Measurements from ENCODE around the gene ATP13A3.
A peak's percentile ranks its signal among the peaks of the same experiment; 100 is the strongest.
"Not testable (repeated sequence)": the region's sequence is repeated elsewhere in the genome, so short reads cannot be mapped to it uniquely, and the experiment has no call there.

ATP13A3 gene

GRCh38 chr3:194486540-194487288, at the start of gene ATP13A3:
ATP13A3 (minus strand) TSS chr3:194487002; CDS start chr3:194462190, 24,812 bp downstream.
- peak; percentile 88 to 93 for DNase-seq

- not testable (repeated sequence) for DNase-seq
These were observed 48.4 kb upstream of the ATP13A3 start for GRCh38 chr3:194535199-194535598.

GRCh38 chr3:194534243-194534642, 47.4 kb upstream of the ATP13A3 start:
- no peak for DNase-seq

- peak in 1 of 2 donors; percentile 51 for DNase-seq
These were observed 45.8 kb upstream of the ATP13A3 start for GRCh38 chr3:194532591-194532990.

- no peak for DNase-seq
These were observed 40.9 kb upstream of the ATP13A3 start for GRCh38 chr3:194527726-194528125.

GRCh38 chr3:194526164-194526563, 39.4 kb upstream of the ATP13A3 start:
- DNase-seq, result no peak

- no peak for DNase-seq
These were observed 35.8 kb upstream of the ATP13A3 start for GRCh38 chr3:194522579-194523046.

GRCh38 chr3:194521510-194522260, 34.9 kb upstream of the ATP13A3 start:
- DNase-seq, result no peak

GRCh38 chr3:194520682-194521162, 33.9 kb upstream of the ATP13A3 start:
- DNase-seq, result peak in 1 of 2 donors; percentile 69

GRCh38 chr3:194520201-194520600, 33.4 kb upstream of the ATP13A3 start:
- DNase-seq, result not testable (repeated sequence)

GRCh38 chr3:194518652-194519051, 31.9 kb upstream of the ATP13A3 start:
- peak in 1 of 2 donors; percentile 60 for DNase-seq

- DNase-seq, result no peak
These were observed 30.5 kb upstream of the ATP13A3 start for GRCh38 chr3:194517333-194517732.

GRCh38 chr3:194514626-194515025, 27.8 kb upstream of the ATP13A3 start:
- DNase-seq, result no peak

- no peak for DNase-seq
These were observed 26.2 kb upstream of the ATP13A3 start for GRCh38 chr3:194512895-194513601.

- peak in 1 of 2 donors; percentile 40 for DNase-seq
These were observed 22.0 kb upstream of the ATP13A3 start for GRCh38 chr3:194508491-194509453.

- no peak for DNase-seq
These were observed 20.8 kb upstream of the ATP13A3 start for GRCh38 chr3:194507571-194507970.

GRCh38 chr3:194505791-194506415, 19.1 kb upstream of the ATP13A3 start:
- no peak for DNase-seq

GRCh38 chr3:194504861-194505260, 18.1 kb upstream of the ATP13A3 start:
- no peak for DNase-seq

GRCh38 chr3:194504146-194504545, 17.3 kb upstream of the ATP13A3 start:
- DNase-seq, result no peak

- no peak for DNase-seq
These were observed 16.3 kb upstream of the ATP13A3 start for GRCh38 chr3:194503081-194503531.

- no peak for DNase-seq
These were observed 13.4 kb upstream of the ATP13A3 start for GRCh38 chr3:194500198-194500597.
